ENCODE results near the gene NPIPA8.
"Not testable (repeated sequence)": the region's sequence is repeated elsewhere in the genome, so short reads cannot be mapped to it uniquely, and the experiment has no call there.

Gene NPIPA8

GRCh38 chr16:18336636-18337035 is at the start of gene NPIPA8:
Gene NPIPA8, minus strand, starts transcription at chr16:18336736. Its CDS starts 4,074 bp downstream, at chr16:18332662.
- not testable (repeated sequence) for H3K4me3 ChIP-seq (ENCODE audit: low read length); H3K4me1 ChIP-seq (ENCODE audit: low read length); H3K4me2 ChIP-seq (ENCODE audit: low read length); H3K36me3 ChIP-seq (replicated peaks; ENCODE audit: low read depth, low read length); H3K9ac ChIP-seq (ENCODE audit: low read length); H3K79me2 ChIP-seq (ENCODE audit: low read length); H2AFZ ChIP-seq (ENCODE audit: low read depth, low read length); H3K27me3 ChIP-seq (ENCODE audit: low read depth, low read length); H4K20me1 ChIP-seq (ENCODE audit: insufficient read depth, low read length); H3K27ac ChIP-seq (ENCODE audit: low read length); H3K9me3 ChIP-seq (ENCODE audit: insufficient read depth, low read length)

- H3K4me1 ChIP-seq (ENCODE audit: low read length); H3K27me3 ChIP-seq (ENCODE audit: low read depth, low read length); H3K79me2 ChIP-seq (ENCODE audit: low read length); H3K4me2 ChIP-seq (ENCODE audit: low read length); H3K27ac ChIP-seq (ENCODE audit: low read length); H2AFZ ChIP-seq (ENCODE audit: low read depth, low read length); H4K20me1 ChIP-seq (ENCODE audit: insufficient read depth, low read length); H3K4me3 ChIP-seq (ENCODE audit: low read length); H3K36me3 ChIP-seq (replicated peaks; ENCODE audit: low read depth, low read length); H3K9me3 ChIP-seq (ENCODE audit: insufficient read depth, low read length); H3K9ac ChIP-seq (ENCODE audit: low read length): not testable (repeated sequence)
Measured at GRCh38 chr16:18385285-18385684, 48.7 kb upstream of the NPIPA8 start.

GRCh38 chr16:18384869-18385268 is 48.3 kb upstream of the NPIPA8 start:
- H3K36me3 ChIP-seq (replicated peaks; ENCODE audit: low read depth, low read length); H3K4me3 ChIP-seq (ENCODE audit: low read length); H3K4me2 ChIP-seq (ENCODE audit: low read length); H3K79me2 ChIP-seq (ENCODE audit: low read length); H4K20me1 ChIP-seq (ENCODE audit: insufficient read depth, low read length); H3K4me1 ChIP-seq (ENCODE audit: low read length); H3K27ac ChIP-seq (ENCODE audit: low read length); H3K27me3 ChIP-seq (ENCODE audit: low read depth, low read length); H3K9ac ChIP-seq (ENCODE audit: low read length); H3K9me3 ChIP-seq (ENCODE audit: insufficient read depth, low read length); H2AFZ ChIP-seq (ENCODE audit: low read depth, low read length): not testable (repeated sequence)

- not testable (repeated sequence) for H2AFZ ChIP-seq (ENCODE audit: low read depth, low read length); H3K27me3 ChIP-seq (ENCODE audit: low read depth, low read length); H3K9ac ChIP-seq (ENCODE audit: low read length); H3K27ac ChIP-seq (ENCODE audit: low read length); H3K4me3 ChIP-seq (ENCODE audit: low read length); H3K4me1 ChIP-seq (ENCODE audit: low read length); H3K4me2 ChIP-seq (ENCODE audit: low read length); H3K36me3 ChIP-seq (replicated peaks; ENCODE audit: low read depth, low read length); H3K79me2 ChIP-seq (ENCODE audit: low read length); H4K20me1 ChIP-seq (ENCODE audit: insufficient read depth, low read length); H3K9me3 ChIP-seq (ENCODE audit: insufficient read depth, low read length)
Measured at GRCh38 chr16:18384098-18384636, 47.6 kb upstream of the NPIPA8 start.

- H3K27me3 ChIP-seq (ENCODE audit: low read depth, low read length); H3K4me1 ChIP-seq (ENCODE audit: low read length); H4K20me1 ChIP-seq (ENCODE audit: insufficient read depth, low read length); H3K4me3 ChIP-seq (ENCODE audit: low read length); H3K9ac ChIP-seq (ENCODE audit: low read length); H2AFZ ChIP-seq (ENCODE audit: low read depth, low read length); H3K36me3 ChIP-seq (replicated peaks; ENCODE audit: low read depth, low read length); H3K79me2 ChIP-seq (ENCODE audit: low read length); H3K27ac ChIP-seq (ENCODE audit: low read length); H3K4me2 ChIP-seq (ENCODE audit: low read length); H3K9me3 ChIP-seq (ENCODE audit: insufficient read depth, low read length): not testable (repeated sequence)
Measured at GRCh38 chr16:18382696-18383095, 46.2 kb upstream of the NPIPA8 start.

GRCh38 chr16:18347742-18348141 is 11.2 kb upstream of the NPIPA8 start:
- H3K4me3 ChIP-seq (ENCODE audit: low read length); H3K27ac ChIP-seq (ENCODE audit: low read length); H3K4me2 ChIP-seq (ENCODE audit: low read length); H3K4me1 ChIP-seq (ENCODE audit: low read length); H3K36me3 ChIP-seq (replicated peaks; ENCODE audit: low read depth, low read length); H4K20me1 ChIP-seq (ENCODE audit: insufficient read depth, low read length); H3K9ac ChIP-seq (ENCODE audit: low read length); H3K79me2 ChIP-seq (ENCODE audit: low read length); H3K27me3 ChIP-seq (ENCODE audit: low read depth, low read length); H2AFZ ChIP-seq (ENCODE audit: low read depth, low read length); H3K9me3 ChIP-seq (ENCODE audit: insufficient read depth, low read length): not testable (repeated sequence)

- H2AFZ ChIP-seq (ENCODE audit: low read depth, low read length), result not testable (repeated sequence)
Measured at GRCh38 chr16:18346993-18347392, 10.5 kb upstream of the NPIPA8 start.

GRCh38 chr16:18344634-18345033 is 8.1 kb upstream of the NPIPA8 start:
- not testable (repeated sequence) for H2AFZ ChIP-seq (ENCODE audit: low read depth, low read length); H3K27ac ChIP-seq (ENCODE audit: low read length); H3K27me3 ChIP-seq (ENCODE audit: low read depth, low read length); H3K4me3 ChIP-seq (ENCODE audit: low read length); H3K79me2 ChIP-seq (ENCODE audit: low read length); H3K36me3 ChIP-seq (replicated peaks; ENCODE audit: low read depth, low read length); H3K9me3 ChIP-seq (ENCODE audit: insufficient read depth, low read length); H4K20me1 ChIP-seq (ENCODE audit: insufficient read depth, low read length); H3K9ac ChIP-seq (ENCODE audit: low read length); H3K4me1 ChIP-seq (ENCODE audit: low read length); H3K4me2 ChIP-seq (ENCODE audit: low read length)

More at GRCh38 chr16:18346993-18347392, 10.5 kb upstream of the NPIPA8 start:
- H3K4me1 ChIP-seq (ENCODE audit: low read length); H4K20me1 ChIP-seq (ENCODE audit: insufficient read depth, low read length); H3K36me3 ChIP-seq (replicated peaks; ENCODE audit: low read depth, low read length); H3K4me2 ChIP-seq (ENCODE audit: low read length); H3K4me3 ChIP-seq (ENCODE audit: low read length); H3K9me3 ChIP-seq (ENCODE audit: insufficient read depth, low read length); H3K79me2 ChIP-seq (ENCODE audit: low read length); H3K27ac ChIP-seq (ENCODE audit: low read length); H3K9ac ChIP-seq (ENCODE audit: low read length); H3K27me3 ChIP-seq (ENCODE audit: low read depth, low read length): not testable (repeated sequence)

- not testable (repeated sequence) for H3K9me3 ChIP-seq (ENCODE audit: insufficient read depth, low read length); H2AFZ ChIP-seq (ENCODE audit: low read depth, low read length); H3K27ac ChIP-seq (ENCODE audit: low read length); H3K79me2 ChIP-seq (ENCODE audit: low read length); H3K4me1 ChIP-seq (ENCODE audit: low read length); H3K4me2 ChIP-seq (ENCODE audit: low read length); H3K9ac ChIP-seq (ENCODE audit: low read length); H3K27me3 ChIP-seq (ENCODE audit: low read depth, low read length); H3K4me3 ChIP-seq (ENCODE audit: low read length); H4K20me1 ChIP-seq (ENCODE audit: insufficient read depth, low read length); H3K36me3 ChIP-seq (replicated peaks; ENCODE audit: low read depth, low read length)
Measured at GRCh38 chr16:18341986-18342385, 5.5 kb upstream of the NPIPA8 start.

GRCh38 chr16:18341417-18341960 is 5.0 kb upstream of the NPIPA8 start:
- H3K4me1 ChIP-seq (ENCODE audit: low read length); H3K36me3 ChIP-seq (replicated peaks; ENCODE audit: low read depth, low read length); H4K20me1 ChIP-seq (ENCODE audit: insufficient read depth, low read length); H3K79me2 ChIP-seq (ENCODE audit: low read length); H2AFZ ChIP-seq (ENCODE audit: low read depth, low read length); H3K27ac ChIP-seq (ENCODE audit: low read length); H3K9me3 ChIP-seq (ENCODE audit: insufficient read depth, low read length); H3K4me3 ChIP-seq (ENCODE audit: low read length); H3K9ac ChIP-seq (ENCODE audit: low read length); H3K4me2 ChIP-seq (ENCODE audit: low read length); H3K27me3 ChIP-seq (ENCODE audit: low read depth, low read length): not testable (repeated sequence)

Measured in OCI-LY3 (cell line).